ENCODE measurements around the gene KIF1B. TPM values are rescaled to one million over a fixed set of nuclear protein-coding genes. Genes with fewer than 3 reads are reported as not detected.

Gene KIF1B
- total RNA-seq, 1 experiment from 2014 or later = 19.9 TPM

Other genes starting within 250 kb of the KIF1B start
- gene RBP7, start 213.3 kb upstream of the KIF1B start, total RNA-seq (2014; rRNA removed; shearing (Covaris generic)) = 4.4 and 9.2 TPM in 2 replicates
- 82.1 and 101 TPM in 2 replicates for gene UBE4B, start 177.6 kb upstream of the KIF1B start, total RNA-seq (2014; rRNA removed; shearing (Covaris generic))
- gene PGD, start 188.5 kb downstream of the KIF1B start, total RNA-seq (2014; rRNA removed; shearing (Covaris generic)) = 266 and 357 TPM in 2 replicates
- 11.0 and 14.3 TPM in 2 replicates for gene CENPS, start 219.9 kb downstream of the KIF1B start, total RNA-seq (2014; rRNA removed; shearing (Covaris generic))
- not detected in 2 replicates for gene CORT, start 239.5 kb downstream of the KIF1B start, total RNA-seq (2014; rRNA removed; shearing (Covaris generic))

All from G401 (cell line).